ENCODE data around the gene BMF.

The BMF gene

GRCh38 chr15:40105517-40106202, 3.0 kb downstream of the BMF start:
- ATAC-seq (replicated peaks; ENCODE audit: extremely low read depth, poor library complexity, severe bottlenecking) (no peak), DNase-seq (ENCODE audit: low spot score in 2 of 2) (no peak)
- Mint-ChIP-seq H3K4me3 (peak overlapping the region; percentile 72), H3K9me3 (no peaks in the 10 kb centered on the region), H3K4me1 (peaks cover 62% of the 10 kb centered on the region), H3K36me3 (ENCODE audit: insufficient read depth) (peaks cover 14% of the 10 kb centered on the region), H3K27me3 (no peaks in the 10 kb centered on the region), H3K27ac (ENCODE audit: low read depth) (peak overlapping the region; percentile 90)

- Mint-ChIP-seq H3K27me3 (no peaks in the 10 kb centered on the region), H3K4me1 (peaks cover 65% of the 10 kb centered on the region), H3K36me3 (ENCODE audit: insufficient read depth) (peaks cover 14% of the 10 kb centered on the region), H3K27ac (ENCODE audit: low read depth) (peak overlapping the region; percentile 90), H3K4me3 (peak overlapping the region; percentile 72), H3K9me3 (no peaks in the 10 kb centered on the region)
- peak; percentile 39 for ATAC-seq (replicated peaks; ENCODE audit: extremely low read depth, poor library complexity, severe bottlenecking)
- peak; percentile 51 to 63 for DNase-seq (ENCODE audit: low spot score in 2 of 2)
Measured at GRCh38 chr15:40104865-40105516, 3.7 kb downstream of the BMF start.

GRCh38 chr15:40104296-40104864, 4.3 kb downstream of the BMF start:
- Mint-ChIP-seq H3K27me3 (no peaks in the 10 kb centered on the region), H3K27ac (ENCODE audit: low read depth) (peak overlapping the region; percentile 90)
- ATAC-seq (replicated peaks; ENCODE audit: extremely low read depth, poor library complexity, severe bottlenecking), result no peak

GRCh38 chr15:40103864-40104271, 4.8 kb downstream of the BMF start:
- ATAC-seq (replicated peaks; ENCODE audit: extremely low read depth, poor library complexity, severe bottlenecking) (no peak), DNase-seq (ENCODE audit: low spot score in 2 of 2) (no peak)
- H3K4me1 Mint-ChIP-seq, result peaks cover 63% of the 10 kb centered on the region
- peaks cover 12% of the 10 kb centered on the region for H3K36me3 Mint-ChIP-seq (ENCODE audit: insufficient read depth)
- H3K27ac Mint-ChIP-seq (ENCODE audit: low read depth), result no peak overlapping the region
- H3K27me3 Mint-ChIP-seq, result no peaks in the 10 kb centered on the region
- no peaks in the 10 kb centered on the region for H3K9me3 Mint-ChIP-seq
- H3K4me3 Mint-ChIP-seq, result no peak overlapping the region

More at GRCh38 chr15:40104296-40104864, 4.3 kb downstream of the BMF start:
- Mint-ChIP-seq H3K4me3 (peak overlapping the region; percentile 72), H3K9me3 (no peaks in the 10 kb centered on the region), H3K36me3 (ENCODE audit: insufficient read depth) (peaks cover 14% of the 10 kb centered on the region), H3K4me1 (peaks cover 63% of the 10 kb centered on the region)
- DNase-seq (ENCODE audit: low spot score in 2 of 2), result no peak

GRCh38 chr15:40102897-40103858, 5.5 kb downstream of the BMF start:
- Mint-ChIP-seq H3K27me3 (no peaks in the 10 kb centered on the region), H3K27ac (ENCODE audit: low read depth) (no peak overlapping the region), H3K4me3 (no peak overlapping the region), H3K4me1 (peaks cover 65% of the 10 kb centered on the region), H3K9me3 (no peaks in the 10 kb centered on the region), H3K36me3 (ENCODE audit: insufficient read depth) (peaks cover 10% of the 10 kb centered on the region)
- ATAC-seq (replicated peaks; ENCODE audit: extremely low read depth, poor library complexity, severe bottlenecking), result no peak
- no peak for DNase-seq (ENCODE audit: low spot score in 2 of 2)

- Mint-ChIP-seq H3K4me3 (peak overlapping the region; percentile 51), H3K4me1 (peaks cover 50% of the 10 kb centered on the region), H3K9me3 (no peaks in the 10 kb centered on the region), H3K27me3 (no peaks in the 10 kb centered on the region), H3K36me3 (ENCODE audit: insufficient read depth) (peaks cover 4% of the 10 kb centered on the region), H3K27ac (ENCODE audit: low read depth) (peak overlapping the region; percentile 83)
- ATAC-seq (replicated peaks; ENCODE audit: extremely low read depth, poor library complexity, severe bottlenecking) (no peak), DNase-seq (ENCODE audit: low spot score in 2 of 2) (no peak)
Measured at GRCh38 chr15:40100947-40101905, 7.5 kb downstream of the BMF start.

GRCh38 chr15:40100123-40100946, 8.3 kb downstream of the BMF start:
- Mint-ChIP-seq H3K27ac (ENCODE audit: low read depth) (peak overlapping the region; percentile 83), H3K27me3 (no peaks in the 10 kb centered on the region), H3K4me3 (peak overlapping the region; percentile 51), H3K9me3 (no peaks in the 10 kb centered on the region), H3K36me3 (ENCODE audit: insufficient read depth) (peaks cover 4% of the 10 kb centered on the region), H3K4me1 (peaks cover 48% of the 10 kb centered on the region)
- DNase-seq (ENCODE audit: low spot score in 2 of 2) (no peak), ATAC-seq (replicated peaks; ENCODE audit: extremely low read depth, poor library complexity, severe bottlenecking) (no peak)

GRCh38 chr15:40098489-40099261, 10.0 kb downstream of the BMF start:
- Mint-ChIP-seq H3K27ac (ENCODE audit: low read depth) (peak overlapping the region; percentile 86), H3K27me3 (no peaks in the 10 kb centered on the region), H3K4me3 (peak overlapping the region; percentile 53), H3K4me1 (peaks cover 43% of the 10 kb centered on the region), H3K9me3 (no peaks in the 10 kb centered on the region), H3K36me3 (ENCODE audit: insufficient read depth) (peaks cover 4% of the 10 kb centered on the region)
- peak; percentile 99 for ATAC-seq (replicated peaks; ENCODE audit: extremely low read depth, poor library complexity, severe bottlenecking)
- DNase-seq (ENCODE audit: low spot score in 2 of 2), result peak in 1 of 2 donors; percentile 40

GRCh38 chr15:40097968-40098476, 10.7 kb downstream of the BMF start:
- DNase-seq (ENCODE audit: low spot score in 2 of 2) (no peak), ATAC-seq (replicated peaks; ENCODE audit: extremely low read depth, poor library complexity, severe bottlenecking) (no peak)
- peaks cover 43% of the 10 kb centered on the region for H3K4me1 Mint-ChIP-seq
- peak overlapping the region; percentile 86 for H3K27ac Mint-ChIP-seq (ENCODE audit: low read depth)
- H3K27me3 Mint-ChIP-seq, result no peaks in the 10 kb centered on the region
- H3K36me3 Mint-ChIP-seq (ENCODE audit: insufficient read depth), result peaks cover 4% of the 10 kb centered on the region
- H3K4me3 Mint-ChIP-seq, result no peak overlapping the region
- H3K9me3 Mint-ChIP-seq, result no peaks in the 10 kb centered on the region
